A549 (cell line): ENCODE results near the gene ALPG. TPM values are rescaled to one million over a fixed set of nuclear protein-coding genes. Genes with fewer than 3 reads are reported as not detected.
"Not testable (repeated sequence)": the region's sequence is repeated elsewhere in the genome, so short reads cannot be mapped to it uniquely, and the experiment has no call there.

Experiments used
- ATAC-seq, 2 experiments: fragments of 200-7000 bp in 1 of 2; fragments of >200 bp in 1 of 2; cut with Nextera tagmentation in 1 of 2; cut with Tn5 transposase in 1 of 2; 3 replicates each; pipeline versions ENCODE4 v1.8.0 to v1.9.1; 2018 to 2020; ENCODE audit warnings: mild to moderate bottlenecking in 1 of 2, moderate library complexity in 1 of 2
- CTCF ChIA-PET: fragments of 300-600 bp; sonication (Branson Sonifier 250); formaldehyde crosslinking; extraction: SDS; loops from one replicate; lab custom pipeline; 2021; ENCODE audit warnings: antibody characterized with exemption, inconsistent platforms; lab: Yijun Ruan, JAX
- POLR2A ChIA-PET: fragments of 350-600 bp; formaldehyde crosslinking; extraction: SDS; loops from one replicate; lab custom pipeline; 2021; ENCODE audit warnings: antibody characterized with exemption, inconsistent platforms; lab: Yijun Ruan, JAX
- DNase-seq, 2 experiments: peaks; one replicate each; pipeline versions ENCODE4 v3.0.0 to v3.0.0-alpha.2; 2011 to 2016; ENCODE audit warnings: low read depth in 1 of 2, low spot score in 1 of 2
- FAIRE-seq: peaks from 2 replicates; lab custom pipeline; 2011; peaks lifted over from hg19 to GRCh38; lab: Jason Lieb, UNC
- H3K27ac ChIP-seq, 2 experiments: fragments of >200 bp; sonication (Bioruptor Twin); formaldehyde crosslinking; 3 replicates each; pipeline ENCODE4 v1.5.1; 2016 to 2017
- H3K4me1 ChIP-seq: fragments of >200 bp; sonication (Bioruptor Twin); formaldehyde crosslinking; 3 replicates; pipeline ENCODE4 v1.6.1; 2016
- H3K4me2 ChIP-seq: fragments of >200 bp; sonication (Bioruptor Twin); formaldehyde crosslinking; 3 replicates; pipeline ENCODE4 v1.6.1; 2016
- H3K4me3 ChIP-seq: fragments of >200 bp; sonication (Bioruptor Twin); formaldehyde crosslinking; 3 replicates; pipeline ENCODE4 v1.5.1; 2016
- H3K9me3 ChIP-seq: fragments of >200 bp; sonication (Bioruptor Twin); formaldehyde crosslinking; 3 replicates; pipeline ENCODE4 v1.6.1; 2016
- CBX8 ChIP-seq: fragments of 200-600 bp; sonication (generic); IDR thresholded peaks from 2 replicates; pipeline ENCODE4 v1.6.1; 2016
- CHD4 ChIP-seq: fragments of 200-600 bp; sonication (generic); IDR thresholded peaks from 2 replicates; pipeline ENCODE4 v1.6.1; 2016; ENCODE audit warnings: antibody characterized with exemption, mild to moderate bottlenecking, borderline replicate concordance
- FOXS1 ChIP-seq: fragments of 250-450 bp; sonication (Bioruptor Pico); IDR thresholded peaks from 2 replicates; pipeline ENCODE4 v1.5.0; 2020; ENCODE audit warnings: mild to moderate bottlenecking, moderate library complexity
- HOXA7 ChIP-seq: fragments of 250-450 bp; sonication (Bioruptor Pico); IDR thresholded peaks from 2 replicates; pipeline ENCODE4 v1.5.0; 2020; ENCODE audit warnings: mild to moderate bottlenecking, moderate library complexity
- MAFK ChIP-seq: fragments of 450-650 bp; IDR thresholded peaks from 2 replicates; pipeline ENCODE4 v1.6.1; 2014; ENCODE audit not compliant: partially characterized antibody
- MAZ ChIP-seq: fragments of 150-350 bp; IDR thresholded peaks from 2 replicates; pipeline ENCODE4 v1.6.1; 2014; ENCODE audit warnings: antibody characterized with exemption, low read depth, low read length, borderline replicate concordance
- POLR2A ChIP-seq: IDR thresholded peaks from 2 replicates; pipeline ENCODE4 v1.6.1; 2012; ENCODE audit warnings: mild to moderate bottlenecking, low read length
- RAD21 ChIP-seq, 2 experiments: fragments of >200 bp in 1 of 2; sonication (Bioruptor Twin) in 1 of 2; formaldehyde crosslinking in 1 of 2; IDR thresholded peaks in 1 of 2; conservative IDR thresholded peaks in 1 of 2; 2 replicates in 1 of 2; 3 replicates in 1 of 2; pipeline ENCODE4 v1.6.1; 2012 to 2018; ENCODE audit warnings: inconsistent platforms in 1 of 2
- RNF2 ChIP-seq: fragments of 200-600 bp; sonication (generic); IDR thresholded peaks from 2 replicates; pipeline ENCODE4 v1.6.1; 2016; ENCODE audit warnings: low read depth, mild to moderate bottlenecking, antibody characterized with exemption, moderate library complexity, borderline replicate concordance
- SMC3 ChIP-seq: fragments of >200 bp; sonication (Bioruptor Twin); formaldehyde crosslinking; IDR thresholded peaks from 3 replicates; pipeline ENCODE4 v1.6.1; 2018; ENCODE audit warnings: inconsistent platforms
- SREBF2 ChIP-seq: fragments of 450-650 bp; IDR thresholded peaks from 2 replicates; pipeline ENCODE4 v1.6.1; 2014; ENCODE audit warnings: mild to moderate bottlenecking, moderate library complexity
- WGBS: methylation state at CpG from one replicate; pipeline ENCODE4 v1.1.6; 2017; ENCODE audit errors: missing lambda C conversion rate; 5-methylcytosine and 5-hydroxymethylcytosine counted together
- polyA plus RNA-seq, 4 experiments: library from polyadenylated mRNA; depleted of rRNA in 3 of 4; stranded (reverse); fragments of >200 nt; fragmentation: RNase III in 1 of 4; extraction: RNeasy Plus Mini Kit Qiagen cat#74134 plus additional on column Dnase treatment in 1 of 4; gene quantifications; 2 replicates in 3 of 4; 3 replicates in 1 of 4; pipeline ENCODE4 v1.2.3, GENCODE V29; 2011 to 2017
- TF ChIP-seq, protein P1 (sequence below): fragments of 450-650 bp; IDR thresholded peaks from 2 replicates; pipeline ENCODE4 v1.6.1; 2014; ENCODE audit warnings: antibody characterized with exemption
- TF ChIP-seq, protein P2 (sequence below): fragments of 250-450 bp; sonication (Bioruptor Pico); IDR thresholded peaks from 2 replicates; pipeline ENCODE4 v1.5.0; 2021; ENCODE audit warnings: mild to moderate bottlenecking, moderate library complexity, borderline replicate concordance
- TF ChIP-seq, protein P3 (sequence below): fragments of >200 bp; sonication (Bioruptor Twin); formaldehyde crosslinking; IDR thresholded peaks from 3 replicates; pipeline ENCODE4 v1.6.1; 2016
- TF ChIP-seq, protein P4 (sequence below): IDR thresholded peaks from 2 replicates; pipeline ENCODE4 v1.6.1; 2012

Gene ALPG
- polyA plus RNA-seq, 2 of the 4 experiments (the other 2 are of a cell fraction), result 0.04 to 0.18 TPM

DNA sequence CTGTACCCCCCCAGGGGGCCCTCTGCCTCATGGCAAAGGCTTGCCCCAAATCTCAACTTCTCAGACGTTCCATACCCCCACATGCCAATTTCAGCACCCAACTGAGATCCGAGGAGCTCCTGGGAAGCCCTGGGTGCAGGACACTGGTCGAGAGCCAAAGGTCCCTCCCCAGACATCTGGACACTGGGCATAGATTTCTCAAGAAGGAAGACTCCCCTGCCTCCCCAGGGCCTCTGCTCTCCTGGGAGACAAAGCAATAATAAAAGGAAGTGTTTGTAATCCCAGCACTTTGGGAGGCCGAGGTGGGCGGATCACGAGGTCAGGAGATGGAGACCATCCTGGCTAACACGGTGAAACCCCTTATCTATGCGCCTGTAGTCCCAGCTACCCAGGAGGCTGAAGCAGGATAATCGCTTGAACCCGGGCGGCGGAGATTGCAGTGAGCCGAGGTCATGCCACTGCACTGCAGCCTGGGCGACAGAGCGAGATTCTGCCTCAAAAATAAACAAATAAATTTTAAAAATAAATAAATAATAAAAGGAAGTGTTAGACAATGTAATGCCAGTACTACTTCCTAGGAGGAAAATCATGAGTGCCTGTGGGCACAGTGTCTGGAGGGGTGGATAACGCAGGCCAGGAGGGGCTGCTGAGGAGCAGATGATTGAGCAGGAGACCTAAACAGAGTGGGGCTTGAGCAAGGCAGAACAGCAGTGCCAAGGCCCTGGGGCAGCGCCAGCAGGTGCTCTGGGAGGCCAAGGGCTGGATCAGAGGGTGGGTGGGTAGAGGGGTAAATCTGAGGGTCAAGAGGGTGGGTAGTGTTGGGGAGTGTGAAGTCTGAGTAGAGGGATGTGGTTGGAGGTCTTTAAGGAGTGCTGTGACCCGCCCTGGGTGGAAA, 24.1 kb upstream of the ALPG start:
- Histone ChIP-seq H3K4me1 (peaks cover 12% of the 10 kb centered on the region), H3K27ac (no peak overlapping the region), H3K4me2 (no peak overlapping the region), H3K4me3 (no peak overlapping the region), H3K9me3 (no peaks in the 10 kb centered on the region)
- CTCF ChIA-PET, result no interaction called here
- POLR2A ChIA-PET, result no interaction called here
- DNase-seq (no peak), ATAC-seq (no peak), FAIRE-seq (no peak)
- WGBS, result 59% methylated on average over 18 of the region's 18 CpGs
- TF ChIP-seq RNF2 (no peak), CHD4 (no peak), FOXS1 (CRISPR knock-in tag) (no peak), HOXA7 (CRISPR knock-in tag) (no peak)
- TF ChIP-seq, protein P1, sequence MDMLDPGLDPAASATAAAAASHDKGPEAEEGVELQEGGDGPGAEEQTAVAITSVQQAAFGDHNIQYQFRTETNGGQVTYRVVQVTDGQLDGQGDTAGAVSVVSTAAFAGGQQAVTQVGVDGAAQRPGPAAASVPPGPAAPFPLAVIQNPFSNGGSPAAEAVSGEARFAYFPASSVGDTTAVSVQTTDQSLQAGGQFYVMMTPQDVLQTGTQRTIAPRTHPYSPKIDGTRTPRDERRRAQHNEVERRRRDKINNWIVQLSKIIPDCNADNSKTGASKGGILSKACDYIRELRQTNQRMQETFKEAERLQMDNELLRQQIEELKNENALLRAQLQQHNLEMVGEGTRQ, result no peak
- TF ChIP-seq, protein P2, sequence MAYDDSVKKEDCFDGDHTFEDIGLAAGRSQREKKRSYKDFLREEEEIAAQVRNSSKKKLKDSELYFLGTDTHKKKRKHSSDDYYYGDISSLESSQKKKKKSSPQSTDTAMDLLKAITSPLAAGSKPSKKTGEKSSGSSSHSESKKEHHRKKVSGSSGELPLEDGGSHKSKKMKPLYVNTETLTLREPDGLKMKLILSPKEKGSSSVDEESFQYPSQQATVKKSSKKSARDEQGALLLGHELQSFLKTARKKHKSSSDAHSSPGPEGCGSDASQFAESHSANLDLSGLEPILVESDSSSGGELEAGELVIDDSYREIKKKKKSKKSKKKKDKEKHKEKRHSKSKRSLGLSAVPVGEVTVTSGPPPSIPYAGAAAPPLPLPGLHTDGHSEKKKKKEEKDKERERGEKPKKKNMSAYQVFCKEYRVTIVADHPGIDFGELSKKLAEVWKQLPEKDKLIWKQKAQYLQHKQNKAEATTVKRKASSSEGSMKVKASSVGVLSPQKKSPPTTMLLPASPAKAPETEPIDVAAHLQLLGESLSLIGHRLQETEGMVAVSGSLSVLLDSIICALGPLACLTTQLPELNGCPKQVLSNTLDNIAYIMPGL, result no peak

DNA sequence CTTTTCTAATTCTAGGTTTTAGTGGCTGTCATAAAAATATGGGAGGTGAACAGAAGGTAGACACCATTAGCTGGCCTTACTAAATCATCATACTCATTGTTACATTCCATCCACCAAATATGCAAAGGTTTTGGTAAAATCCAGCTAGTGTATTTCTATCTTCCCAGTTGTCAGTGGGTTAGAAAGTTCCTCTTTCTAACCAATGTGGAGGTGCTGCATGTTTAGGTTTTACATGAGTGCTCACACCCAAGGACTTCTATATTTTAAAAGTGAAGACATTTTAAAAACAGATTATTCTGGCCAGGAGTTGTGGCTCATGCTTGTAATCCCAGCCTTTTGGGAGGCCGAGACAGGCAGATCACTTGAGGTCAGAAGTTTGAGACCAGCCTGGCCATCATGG, 22.2 kb upstream of the ALPG start:
- ATAC-seq (no peak), DNase-seq (no peak), FAIRE-seq (no peak)
- Histone ChIP-seq H3K4me3 (no peak overlapping the region), H3K27ac (no peak overlapping the region), H3K9me3 (no peaks in the 10 kb centered on the region), H3K4me1 (peaks cover 14% of the 10 kb centered on the region), H3K4me2 (no peak overlapping the region)
- TF ChIP-seq, protein P3, sequence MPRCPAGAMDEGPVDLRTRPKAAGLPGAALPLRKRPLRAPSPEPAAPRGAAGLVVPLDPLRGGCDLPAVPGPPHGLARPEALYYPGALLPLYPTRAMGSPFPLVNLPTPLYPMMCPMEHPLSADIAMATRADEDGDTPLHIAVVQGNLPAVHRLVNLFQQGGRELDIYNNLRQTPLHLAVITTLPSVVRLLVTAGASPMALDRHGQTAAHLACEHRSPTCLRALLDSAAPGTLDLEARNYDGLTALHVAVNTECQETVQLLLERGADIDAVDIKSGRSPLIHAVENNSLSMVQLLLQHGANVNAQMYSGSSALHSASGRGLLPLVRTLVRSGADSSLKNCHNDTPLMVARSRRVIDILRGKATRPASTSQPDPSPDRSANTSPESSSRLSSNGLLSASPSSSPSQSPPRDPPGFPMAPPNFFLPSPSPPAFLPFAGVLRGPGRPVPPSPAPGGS, result no peak
- ChIA-PET CTCF (interaction anchor here (0.6 to 1.5 kb wide), 4 partner anchors 7 to 622 kb away, joined by 3 to 6 read pairs (median 3); no protein-coding TSS in a partner anchor), POLR2A (no interaction called here)
- 82% methylated on average over 1 of the region's 1 CpG for WGBS

DNA sequence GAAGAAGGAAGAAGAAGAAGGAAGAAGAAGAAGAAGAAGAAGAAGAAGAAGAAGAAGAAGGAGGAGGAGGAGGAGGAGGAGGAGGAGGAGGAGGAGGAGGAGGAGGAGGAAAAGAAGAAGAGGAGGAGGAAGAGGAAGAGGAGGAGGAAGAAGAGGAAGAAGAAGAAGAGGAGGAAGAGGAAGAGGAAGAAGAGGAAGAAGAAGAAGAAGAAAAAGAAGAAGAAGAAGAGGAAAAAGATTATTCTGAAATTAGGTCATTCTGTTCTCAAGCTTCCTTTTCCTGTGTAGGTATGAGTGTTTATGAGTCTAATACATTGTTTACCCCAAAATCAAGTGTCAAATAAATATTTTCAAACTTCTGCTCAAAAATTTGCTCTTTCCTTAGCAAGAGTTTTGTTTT, 21.6 kb upstream of the ALPG start:
- H3K4me3 ChIP-seq, H3K27ac ChIP-seq, H3K9me3 ChIP-seq, DNase-seq, POLR2A ChIA-PET, H3K4me2 ChIP-seq, ATAC-seq, FAIRE-seq: not testable (repeated sequence)
- CTCF ChIA-PET, result interaction anchor here (0.6 to 1.5 kb wide), 4 partner anchors 11 to 622 kb away, joined by 3 to 4 read pairs (median 3); no protein-coding TSS in a partner anchor
- peaks cover 20% of the 10 kb centered on the region for H3K4me1 ChIP-seq

DNA sequence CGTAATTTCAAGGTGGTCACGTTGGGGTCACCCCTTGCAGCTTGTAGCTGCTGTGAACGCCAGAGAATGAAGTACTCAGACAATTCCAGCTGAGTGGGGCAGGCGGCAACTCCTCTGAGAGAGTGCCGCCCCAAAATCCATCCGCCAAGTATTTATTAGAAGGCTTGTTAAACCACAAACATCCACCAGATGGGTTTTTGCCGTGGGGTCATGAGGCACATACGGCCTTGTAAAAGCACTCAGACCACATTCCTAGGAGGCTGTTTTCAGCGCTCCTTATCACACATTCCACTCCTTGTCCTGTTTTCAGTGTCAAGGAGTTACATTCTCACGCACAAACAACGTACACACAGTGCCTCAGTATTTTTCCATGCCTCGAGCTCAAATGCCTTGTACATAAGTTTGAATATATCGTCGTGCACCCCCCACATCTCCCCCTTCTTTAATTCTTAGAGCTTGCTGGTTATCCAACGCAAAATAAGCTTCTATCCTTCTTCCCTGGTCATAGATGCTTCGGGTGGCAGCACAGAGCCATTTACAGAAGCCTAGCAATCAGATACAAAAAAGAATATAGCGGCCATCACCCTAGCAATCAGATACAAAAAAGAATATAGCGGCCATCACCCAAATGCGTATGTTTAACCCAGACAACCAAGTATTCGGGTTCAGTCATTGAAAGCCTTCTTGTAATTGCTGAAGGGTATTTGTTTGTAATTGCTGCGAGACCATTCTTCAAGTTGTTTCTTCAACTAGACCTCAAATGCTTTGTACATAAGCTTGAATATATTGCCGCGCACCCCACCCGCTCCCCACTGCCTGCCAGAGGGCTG, 20.8 kb upstream of the ALPG start:
- H3K4me1 ChIP-seq, result peaks cover 26% of the 10 kb centered on the region
- ATAC-seq (0 out of 6 replicates have a peak, but pooled peaks of 1 of the 2 experiments have one; percentile 9), FAIRE-seq (no peak), DNase-seq (peak in 1 of 2 experiments; percentile 35)
- ChIA-PET POLR2A (no interaction called here), CTCF (interaction anchor here (0.6 to 1.5 kb wide), 8 partner anchors 10 to 59 kb away, joined by 3 to 6 read pairs (median 3); no protein-coding TSS in a partner anchor)
- peak overlapping the region; percentile 46 for H3K4me3 ChIP-seq
- TF ChIP-seq RNF2 (no peak), RAD21 (conservative IDR thresholded peaks at IDR 0.05 in 1 of 2, IDR thresholded peaks at IDR 0.05 in 1 of 2) (peak; percentile 12 to 24; a peak in 1 of 5 replicates), CBX8 (no peak), SREBF2 (no peak), MAZ (no peak), MAFK (no peak), SMC3 (peak; percentile 20; the same call in 1 of the 3 replicates), POLR2A (no peak)
- TF ChIP-seq, protein P4, sequence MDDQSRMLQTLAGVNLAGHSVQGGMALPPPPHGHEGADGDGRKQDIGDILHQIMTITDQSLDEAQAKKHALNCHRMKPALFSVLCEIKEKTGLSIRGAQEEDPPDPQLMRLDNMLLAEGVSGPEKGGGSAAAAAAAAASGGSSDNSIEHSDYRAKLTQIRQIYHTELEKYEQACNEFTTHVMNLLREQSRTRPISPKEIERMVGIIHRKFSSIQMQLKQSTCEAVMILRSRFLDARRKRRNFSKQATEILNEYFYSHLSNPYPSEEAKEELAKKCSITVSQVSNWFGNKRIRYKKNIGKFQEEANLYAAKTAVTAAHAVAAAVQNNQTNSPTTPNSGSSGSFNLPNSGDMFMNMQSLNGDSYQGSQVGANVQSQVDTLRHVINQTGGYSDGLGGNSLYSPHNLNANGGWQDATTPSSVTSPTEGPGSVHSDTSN, result no peak
- peak overlapping the region; percentile 53 to 74; a peak in 5 of 6 replicates for H3K27ac ChIP-seq
- WGBS, result 33% methylated on average over 24 of the region's 24 CpGs
- no peaks in the 10 kb centered on the region for H3K9me3 ChIP-seq
- H3K4me2 ChIP-seq, result peak overlapping the region; percentile 93
